ENCODE data around the gene TRMT61A. TPM values are rescaled to one million over a fixed set of nuclear protein-coding genes. Genes with fewer than 3 reads are reported as not detected.

Gene TRMT61A
- total and polyA plus RNA-seq, 2 of the 13 experiments (the other 11 are each of a cell fraction or from before 2014, with no cell fraction given): 6.5 to 13.6 TPM

DNA sequence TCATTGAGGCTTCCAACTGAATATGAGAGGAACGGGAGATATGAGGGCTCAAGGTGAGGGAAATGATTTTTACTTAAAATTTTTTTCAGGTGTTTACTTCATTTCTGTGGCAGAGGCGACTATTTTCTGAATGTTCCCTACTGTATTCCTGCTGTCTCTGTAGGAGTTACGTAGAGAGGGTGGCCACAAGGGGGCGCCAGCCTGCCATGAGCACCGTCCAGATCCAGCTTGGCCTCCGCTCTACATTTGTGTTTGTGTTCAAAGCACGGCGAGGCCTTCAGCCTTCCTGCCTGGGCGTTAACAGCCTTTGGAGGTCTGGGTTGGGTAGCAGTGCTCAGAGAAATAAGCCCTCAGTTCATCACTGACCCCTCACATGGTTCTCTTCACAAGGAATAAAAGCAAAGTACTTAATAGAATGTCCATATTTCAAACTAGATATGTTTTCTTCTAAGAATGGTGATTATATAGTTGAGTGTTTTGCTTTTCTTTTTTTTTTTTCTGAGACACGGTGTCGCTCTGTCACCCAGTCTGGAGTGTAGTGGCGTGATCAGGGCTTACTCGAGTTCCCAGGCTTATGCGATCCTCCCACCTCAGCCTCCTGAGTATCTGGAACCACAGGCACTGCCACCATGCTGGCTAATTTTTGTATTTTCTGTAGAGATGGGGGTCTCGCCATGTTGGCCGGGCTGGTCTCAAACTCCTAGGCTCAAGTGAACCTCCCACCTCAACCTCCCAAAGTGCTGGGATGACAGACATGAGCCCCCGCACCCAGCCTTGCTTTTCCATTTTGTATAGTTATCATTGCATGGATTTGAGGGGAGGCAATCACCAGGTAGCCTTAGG is 28.6 kb upstream of the TRMT61A start (continued):
- TF ChIP-seq ZSCAN9 (CRISPR knock-in tag; IDR thresholded peaks at IDR 0.05; ENCODE audit: borderline replicate concordance) (no peak), RXRA (CRISPR knock-in tag; IDR thresholded peaks at IDR 0.05) (peak; percentile 29; the same call in 1 of the 2 replicates), RARG (CRISPR knock-in tag; IDR thresholded peaks at IDR 0.05; ENCODE audit: low read depth) (no peak), SP4 (CRISPR knock-in tag; IDR thresholded peaks at IDR 0.05) (no peak), ZNF460 (CRISPR knock-in tag; IDR thresholded peaks at IDR 0.05; ENCODE audit: borderline replicate concordance) (no peak), MXI1 (IDR thresholded peaks at IDR 0.05; ENCODE audit: borderline replicate concordance, low read depth, low read length) (peak; percentile 42; the same call in 1 of the 3 replicates), CBFB (CRISPR knock-in tag; IDR thresholded peaks at IDR 0.05) (no peak), NAIF1 (CRISPR knock-in tag; IDR thresholded peaks at IDR 0.05; ENCODE audit: borderline replicate concordance) (no peak), GFI1 (CRISPR knock-in tag; IDR thresholded peaks at IDR 0.05; ENCODE audit: borderline replicate concordance) (no peak), SETDB1 (CRISPR knock-in tag; IDR thresholded peaks at IDR 0.05; ENCODE audit: borderline replicate concordance) (no peak), CAMTA2 (CRISPR knock-in tag; IDR thresholded peaks at IDR 0.05; ENCODE audit: borderline replicate concordance) (no peak), ZNF530 (CRISPR knock-in tag; IDR thresholded peaks at IDR 0.05; ENCODE audit: low read depth) (no peak), BORCS8-MEF2B (CRISPR knock-in tag; IDR thresholded peaks at IDR 0.05) (no peak), NCOA1 (CRISPR knock-in tag; IDR thresholded peaks at IDR 0.05) (no peak), MEIS2 (CRISPR knock-in tag; IDR thresholded peaks at IDR 0.05) (no peak), HOXA9 (CRISPR knock-in tag; IDR thresholded peaks at IDR 0.05; ENCODE audit: borderline replicate concordance) (no peak)
- TF ChIP-seq, protein P1, sequence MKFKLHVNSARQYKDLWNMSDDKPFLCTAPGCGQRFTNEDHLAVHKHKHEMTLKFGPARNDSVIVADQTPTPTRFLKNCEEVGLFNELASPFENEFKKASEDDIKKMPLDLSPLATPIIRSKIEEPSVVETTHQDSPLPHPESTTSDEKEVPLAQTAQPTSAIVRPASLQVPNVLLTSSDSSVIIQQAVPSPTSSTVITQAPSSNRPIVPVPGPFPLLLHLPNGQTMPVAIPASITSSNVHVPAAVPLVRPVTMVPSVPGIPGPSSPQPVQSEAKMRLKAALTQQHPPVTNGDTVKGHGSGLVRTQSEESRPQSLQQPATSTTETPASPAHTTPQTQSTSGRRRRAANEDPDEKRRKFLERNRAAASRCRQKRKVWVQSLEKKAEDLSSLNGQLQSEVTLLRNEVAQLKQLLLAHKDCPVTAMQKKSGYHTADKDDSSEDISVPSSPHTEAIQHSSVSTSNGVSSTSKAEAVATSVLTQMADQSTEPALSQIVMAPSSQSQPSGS (CRISPR knock-in tag; IDR thresholded peaks at IDR 0.05): no peak
- TF ChIP-seq, protein P2, sequence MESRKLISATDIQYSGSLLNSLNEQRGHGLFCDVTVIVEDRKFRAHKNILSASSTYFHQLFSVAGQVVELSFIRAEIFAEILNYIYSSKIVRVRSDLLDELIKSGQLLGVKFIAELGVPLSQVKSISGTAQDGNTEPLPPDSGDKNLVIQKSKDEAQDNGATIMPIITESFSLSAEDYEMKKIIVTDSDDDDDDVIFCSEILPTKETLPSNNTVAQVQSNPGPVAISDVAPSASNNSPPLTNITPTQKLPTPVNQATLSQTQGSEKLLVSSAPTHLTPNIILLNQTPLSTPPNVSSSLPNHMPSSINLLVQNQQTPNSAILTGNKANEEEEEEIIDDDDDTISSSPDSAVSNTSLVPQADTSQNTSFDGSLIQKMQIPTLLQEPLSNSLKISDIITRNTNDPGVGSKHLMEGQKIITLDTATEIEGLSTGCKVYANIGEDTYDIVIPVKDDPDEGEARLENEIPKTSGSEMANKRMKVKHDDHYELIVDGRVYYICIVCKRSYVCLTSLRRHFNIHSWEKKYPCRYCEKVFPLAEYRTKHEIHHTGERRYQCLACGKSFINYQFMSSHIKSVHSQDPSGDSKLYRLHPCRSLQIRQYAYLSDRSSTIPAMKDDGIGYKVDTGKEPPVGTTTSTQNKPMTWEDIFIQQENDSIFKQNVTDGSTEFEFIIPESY (CRISPR knock-in tag; IDR thresholded peaks at IDR 0.05): 0 out of 2 replicates have a peak, but pooled peaks have one; percentile 33
- TF ChIP-seq, protein P3, sequence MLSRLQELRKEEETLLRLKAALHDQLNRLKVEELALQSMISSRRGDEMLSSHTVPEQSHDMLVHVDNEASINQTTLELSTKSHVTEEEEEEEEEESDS (CRISPR knock-in tag; IDR thresholded peaks at IDR 0.05; ENCODE audit: borderline replicate concordance): no peak
- TF ChIP-seq, protein P4, sequence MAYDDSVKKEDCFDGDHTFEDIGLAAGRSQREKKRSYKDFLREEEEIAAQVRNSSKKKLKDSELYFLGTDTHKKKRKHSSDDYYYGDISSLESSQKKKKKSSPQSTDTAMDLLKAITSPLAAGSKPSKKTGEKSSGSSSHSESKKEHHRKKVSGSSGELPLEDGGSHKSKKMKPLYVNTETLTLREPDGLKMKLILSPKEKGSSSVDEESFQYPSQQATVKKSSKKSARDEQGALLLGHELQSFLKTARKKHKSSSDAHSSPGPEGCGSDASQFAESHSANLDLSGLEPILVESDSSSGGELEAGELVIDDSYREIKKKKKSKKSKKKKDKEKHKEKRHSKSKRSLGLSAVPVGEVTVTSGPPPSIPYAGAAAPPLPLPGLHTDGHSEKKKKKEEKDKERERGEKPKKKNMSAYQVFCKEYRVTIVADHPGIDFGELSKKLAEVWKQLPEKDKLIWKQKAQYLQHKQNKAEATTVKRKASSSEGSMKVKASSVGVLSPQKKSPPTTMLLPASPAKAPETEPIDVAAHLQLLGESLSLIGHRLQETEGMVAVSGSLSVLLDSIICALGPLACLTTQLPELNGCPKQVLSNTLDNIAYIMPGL (CRISPR knock-in tag; IDR thresholded peaks at IDR 0.05; ENCODE audit: borderline replicate concordance in 1 of 2, low read depth in 1 of 2): peak; percentile 40 to 71; a peak in 2 of 4 replicates
- TF ChIP-seq, protein P5, sequence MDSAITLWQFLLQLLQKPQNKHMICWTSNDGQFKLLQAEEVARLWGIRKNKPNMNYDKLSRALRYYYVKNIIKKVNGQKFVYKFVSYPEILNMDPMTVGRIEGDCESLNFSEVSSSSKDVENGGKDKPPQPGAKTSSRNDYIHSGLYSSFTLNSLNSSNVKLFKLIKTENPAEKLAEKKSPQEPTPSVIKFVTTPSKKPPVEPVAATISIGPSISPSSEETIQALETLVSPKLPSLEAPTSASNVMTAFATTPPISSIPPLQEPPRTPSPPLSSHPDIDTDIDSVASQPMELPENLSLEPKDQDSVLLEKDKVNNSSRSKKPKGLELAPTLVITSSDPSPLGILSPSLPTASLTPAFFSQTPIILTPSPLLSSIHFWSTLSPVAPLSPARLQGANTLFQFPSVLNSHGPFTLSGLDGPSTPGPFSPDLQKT (CRISPR knock-in tag; IDR thresholded peaks at IDR 0.05; ENCODE audit: borderline replicate concordance): no peak
